Tibial nerve (tissue), 4 donors: ENCODE results near the gene FCAR. TPM values are rescaled to one million over a fixed set of nuclear protein-coding genes. Genes with fewer than 3 reads are reported as not detected.

Source experiments
- DNase-seq, 2 donors: peaks; one replicate each; pipeline ENCODE4 v3.0.0-alpha.2; 2019; ENCODE audit warnings: low spot score in 2 of 2
- H3K27ac ChIP-seq, 4 donors: fragments of 200-600 bp; sonication (generic) in 3 of 4; one replicate each; pipeline ENCODE4 v1.5.1; 2017 to 2019; ENCODE audit warnings: mild to moderate bottlenecking in 1 of 4
- H3K27me3 ChIP-seq, 2 donors: fragments of 200-600 bp; sonication (generic) in 1 of 2; one replicate each; pipeline versions ENCODE4 v1.5.1 to v1.6.0; 2017 to 2019
- H3K36me3 ChIP-seq, 3 donors: fragments of 200-600 bp; sonication (generic); one replicate each; pipeline ENCODE4 v1.5.1; 2018 to 2019
- H3K4me1 ChIP-seq, 4 donors: fragments of 200-600 bp; sonication (generic) in 3 of 4; one replicate each; pipeline ENCODE4 v1.5.1; 2017 to 2019
- H3K4me3 ChIP-seq, 4 donors: fragments of 200-600 bp; sonication (generic) in 3 of 4; one replicate each; pipeline ENCODE4 v1.5.1; 2017 to 2019; ENCODE audit warnings: mild to moderate bottlenecking in 1 of 4, moderate library complexity in 1 of 4
- H3K9me3 ChIP-seq, 4 donors: fragments of 200-600 bp; sonication (generic) in 3 of 4; one replicate each; pipeline ENCODE4 v1.5.1; 2017 to 2019
- CTCF ChIP-seq, 5 experiments: fragments of 200-600 bp in 3 of 5; fragments of 450-650 bp in 2 of 5; sonication (generic) in 3 of 5; IDR thresholded peaks; one replicate each; pipeline ENCODE4 v1.5.1; 2016 to 2019; ENCODE audit warnings: antibody characterized with exemption in 5 of 5, mild to moderate bottlenecking in 3 of 5, moderate library complexity in 2 of 5
- EP300 ChIP-seq, 2 donors: sonication (generic); formaldehyde crosslinking; IDR thresholded peaks; one replicate each; pipeline ENCODE4 v1.6.1; 2017; ENCODE audit warnings: antibody characterized with exemption in 2 of 2, mild to moderate bottlenecking in 1 of 2
- POLR2A ChIP-seq, 2 donors: fragments of 450-650 bp; IDR thresholded peaks; one replicate each; pipeline ENCODE4 v1.6.1; 2017; ENCODE audit warnings: antibody characterized with exemption in 2 of 2, mild to moderate bottlenecking in 2 of 2, moderate library complexity in 2 of 2
- WGBS, 2 donors: methylation state at CpG; one replicate each; pipeline ENCODE4 v1.1.5; 2018; 5-methylcytosine and 5-hydroxymethylcytosine counted together
- total RNA-seq, 4 donors: library from RNA; depleted of rRNA; stranded (reverse); fragments of >200 nt; gene quantifications; one replicate each; pipeline ENCODE4 v1.1.0, GENCODE V29; 2016

Gene FCAR
- total RNA-seq, 4 donors from 2014 or later: 2.1 TPM; not detected in 3

GRCh38 chr19:54875506-54875905, 1.5 kb downstream of the FCAR start:
- H3K27ac ChIP-seq: no peak overlapping the region
- WGBS, 2 donors: 53 to 54% methylated on average over 2 of the region's 2 CpGs
- no peaks in the 10 kb centered on the region for H3K36me3 ChIP-seq
- H3K4me1 ChIP-seq: no peaks in the 10 kb centered on the region
- TF ChIP-seq EP300 (IDR thresholded peaks at IDR 0.05): peak in 1 of 2 donors; percentile 29
- no peak for TF ChIP-seq POLR2A (IDR thresholded peaks at IDR 0.05)
- H3K9me3 ChIP-seq: peaks cover 0 to 17% (median 0%) of the 10 kb centered on the region in 4 donors
- no peaks in the 10 kb centered on the region for H3K27me3 ChIP-seq
- DNase-seq: no peak
- H3K4me3 ChIP-seq: no peak overlapping the region

DNA sequence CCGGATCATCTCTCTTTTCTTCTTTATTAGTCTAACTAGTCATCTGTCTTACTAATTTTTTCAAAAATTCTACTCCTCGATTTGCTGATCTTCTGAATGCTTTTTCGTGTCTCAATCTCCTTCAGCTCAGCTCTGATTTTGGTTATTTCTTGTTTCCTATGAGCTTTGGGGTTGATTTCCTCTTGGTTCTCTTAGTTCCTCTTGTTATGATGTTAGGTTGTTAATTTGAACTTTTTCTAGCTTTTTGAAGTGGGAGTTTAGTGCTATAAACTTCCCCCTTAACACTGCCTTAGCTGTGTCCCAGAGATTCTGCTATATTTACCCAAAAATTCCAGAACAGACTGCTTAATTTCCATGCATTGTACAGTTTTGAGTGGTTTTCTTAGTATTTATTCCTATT, 3.4 kb downstream of the FCAR start:
- no peaks in the 10 kb centered on the region for H3K27me3 ChIP-seq
- no peak overlapping the region for H3K27ac ChIP-seq
- H3K4me1 ChIP-seq: no peaks in the 10 kb centered on the region
- TF ChIP-seq POLR2A (IDR thresholded peaks at IDR 0.05) (no peak), EP300 (IDR thresholded peaks at IDR 0.05) (no peak), CTCF (IDR thresholded peaks at IDR 0.05) (no peak)
- WGBS, 2 donors: 62 to 66% methylated on average over 3 of the region's 3 CpGs
- DNase-seq: no peak
- H3K36me3 ChIP-seq: no peaks in the 10 kb centered on the region
- no peak overlapping the region for H3K4me3 ChIP-seq
- peaks cover 0 to 29% (median 0%) of the 10 kb centered on the region in 4 donors for H3K9me3 ChIP-seq

DNA sequence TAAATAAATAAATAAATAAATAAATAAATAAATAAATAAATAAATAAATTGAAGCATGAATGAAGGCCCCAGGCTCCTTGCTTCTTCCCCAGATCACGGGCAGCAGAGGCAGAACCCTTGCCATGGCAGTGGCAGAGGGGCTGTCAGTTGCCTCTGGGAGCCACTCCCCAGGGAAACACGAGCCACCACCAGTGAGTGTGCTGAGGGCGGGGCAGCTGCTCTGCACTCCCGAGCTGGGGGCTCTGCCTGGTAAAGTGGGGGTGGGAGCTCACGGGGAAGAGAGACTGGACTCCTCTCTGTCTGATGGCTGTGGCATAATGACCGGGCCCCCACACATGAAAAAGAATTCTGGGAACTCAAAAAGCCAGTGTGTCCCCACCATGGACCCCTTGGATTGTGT, 7.8 kb downstream of the FCAR start:
- no peaks in the 10 kb centered on the region for H3K36me3 ChIP-seq
- H3K27ac ChIP-seq: no peak overlapping the region
- H3K4me1 ChIP-seq: no peaks in the 10 kb centered on the region
- DNase-seq: no peak
- WGBS, 2 donors: 57 to 73% methylated on average over 6 of the region's 6 CpGs
- peaks cover 0 to 36% (median 0%) of the 10 kb centered on the region in 4 donors for H3K9me3 ChIP-seq
- no peaks in the 10 kb centered on the region for H3K27me3 ChIP-seq
- H3K4me3 ChIP-seq: no peak overlapping the region
- TF ChIP-seq POLR2A (IDR thresholded peaks at IDR 0.05) (no peak), CTCF (IDR thresholded peaks at IDR 0.05) (no peak), EP300 (IDR thresholded peaks at IDR 0.05) (no peak)

- 70 to 73% methylated on average over 7 of the region's 7 CpGs for WGBS, 2 donors
- H3K27me3 ChIP-seq: no peaks in the 10 kb centered on the region
Observed at GRCh38 chr19:54882758-54883157, 8.7 kb downstream of the FCAR start.

DNA sequence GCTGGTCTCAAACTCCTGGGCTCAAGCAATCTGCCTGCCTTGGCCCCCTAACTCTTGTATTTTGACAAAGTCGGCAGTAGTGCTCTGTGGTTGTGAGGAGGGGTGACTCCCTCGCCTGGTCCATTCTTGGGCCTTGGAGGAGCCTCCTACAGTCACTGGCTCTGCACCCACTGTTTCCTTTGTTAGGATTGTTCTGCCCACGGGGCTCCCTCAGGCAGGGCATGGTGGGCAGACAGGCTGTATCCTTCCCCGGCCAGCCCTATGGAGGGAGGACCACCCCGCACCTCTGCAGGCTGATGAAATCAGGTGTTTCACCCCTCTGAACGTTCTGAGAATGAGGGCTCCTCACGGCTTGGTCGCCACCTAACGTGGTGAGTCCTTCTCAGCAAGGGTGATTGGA, 9.2 kb downstream of the FCAR start:
- H3K27me3 ChIP-seq: no peaks in the 10 kb centered on the region
- 73 to 80% methylated on average over 8 to 9 of the region's 9 CpGs for WGBS, 2 donors
- TF ChIP-seq POLR2A (IDR thresholded peaks at IDR 0.05) (no peak), CTCF (IDR thresholded peaks at IDR 0.05) (no peak), EP300 (IDR thresholded peaks at IDR 0.05) (no peak)
- no peak for DNase-seq
- no peak overlapping the region for H3K4me3 ChIP-seq
- H3K27ac ChIP-seq: no peak overlapping the region
- peaks cover 0 to 36% (median 0%) of the 10 kb centered on the region in 4 donors for H3K9me3 ChIP-seq
- H3K36me3 ChIP-seq: no peaks in the 10 kb centered on the region
- no peaks in the 10 kb centered on the region for H3K4me1 ChIP-seq

More at GRCh38 chr19:54882758-54883157, 8.7 kb downstream of the FCAR start:
- H3K36me3 ChIP-seq: no peaks in the 10 kb centered on the region
- H3K9me3 ChIP-seq: peaks cover 0 to 36% (median 0%) of the 10 kb centered on the region in 4 donors
- no peak overlapping the region for H3K27ac ChIP-seq
- H3K4me3 ChIP-seq: no peak overlapping the region
- no peak for TF ChIP-seq CTCF (IDR thresholded peaks at IDR 0.05)
- TF ChIP-seq EP300 (IDR thresholded peaks at IDR 0.05): no peak
- TF ChIP-seq POLR2A (IDR thresholded peaks at IDR 0.05): no peak
- no peaks in the 10 kb centered on the region for H3K4me1 ChIP-seq
- DNase-seq: no peak

DNA sequence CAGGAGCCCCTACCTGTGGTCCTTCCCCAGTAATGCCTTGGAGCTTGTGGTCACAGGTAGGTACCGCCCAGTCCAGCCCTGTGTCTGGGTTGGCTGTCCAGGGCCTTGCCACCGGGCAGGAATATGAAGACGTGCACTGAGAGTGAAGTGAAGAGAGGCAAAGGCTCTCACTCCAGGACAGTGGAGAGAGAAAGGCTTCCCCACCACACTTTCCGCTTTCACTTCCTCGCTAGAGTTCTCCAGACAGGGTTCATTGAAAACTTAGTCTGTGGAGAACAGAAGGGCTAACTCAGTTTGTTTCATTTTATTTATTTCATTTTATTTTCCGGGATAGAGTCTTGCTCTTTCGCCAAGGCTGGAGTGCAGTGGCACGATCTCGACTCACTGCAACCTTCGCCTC, 14.2 kb downstream of the FCAR start:
- H3K4me1 ChIP-seq: no peaks in the 10 kb centered on the region
- WGBS, 2 donors: 92 to 94% methylated on average over 10 of the region's 10 CpGs
- no peaks in the 10 kb centered on the region for H3K27me3 ChIP-seq
- TF ChIP-seq POLR2A (IDR thresholded peaks at IDR 0.05) (no peak), CTCF (IDR thresholded peaks at IDR 0.05) (no peak), EP300 (IDR thresholded peaks at IDR 0.05) (no peak)
- H3K36me3 ChIP-seq: no peaks in the 10 kb centered on the region
- H3K9me3 ChIP-seq: peaks cover 0 to 17% (median 0%) of the 10 kb centered on the region in 4 donors
- no peak overlapping the region for H3K4me3 ChIP-seq
- DNase-seq: no peak
- no peak overlapping the region for H3K27ac ChIP-seq
